Duodenal mucosa (tissue), 2 donors: Measurements from ENCODE around the gene SH3BP4.

Experiments
- H3K27ac ChIP-seq: one replicate; pipeline ENCODE4 v1.7.0; 2013; ENCODE audit warnings: low read depth, low read length
- H3K27me3 ChIP-seq, 2 donors: one replicate each; pipeline ENCODE4 v1.7.0; 2013; ENCODE audit warnings: low read length in 2 of 2, control low read depth in 1 of 2; ENCODE audit not compliant: insufficient read depth in 2 of 2, control insufficient read depth in 1 of 2
- H3K36me3 ChIP-seq, 2 donors: one replicate each; pipeline ENCODE4 v1.7.0; 2013; ENCODE audit warnings: low read length in 2 of 2, control low read depth in 1 of 2; ENCODE audit not compliant: insufficient read depth in 2 of 2, control insufficient read depth in 1 of 2
- H3K4me1 ChIP-seq, 2 donors: one replicate each; pipeline ENCODE4 v1.7.0; 2013; ENCODE audit warnings: low read length in 2 of 2, control low read depth in 1 of 2; ENCODE audit not compliant: insufficient read depth in 2 of 2, control insufficient read depth in 1 of 2
- H3K4me3 ChIP-seq, 2 donors: one replicate each; pipeline ENCODE4 v1.7.0; 2013; ENCODE audit warnings: low read length in 2 of 2, low read depth in 1 of 2
- H3K9ac ChIP-seq, 2 donors: one replicate each; pipeline ENCODE4 v1.7.0; 2013; ENCODE audit warnings: low read length in 2 of 2, low read depth in 1 of 2
- H3K9me3 ChIP-seq, 2 donors: one replicate each; pipeline ENCODE4 v1.7.0; 2013; ENCODE audit warnings: low read length in 2 of 2, control low read depth in 1 of 2; ENCODE audit not compliant: control insufficient read depth in 1 of 2

SH3BP4 gene

DNA sequence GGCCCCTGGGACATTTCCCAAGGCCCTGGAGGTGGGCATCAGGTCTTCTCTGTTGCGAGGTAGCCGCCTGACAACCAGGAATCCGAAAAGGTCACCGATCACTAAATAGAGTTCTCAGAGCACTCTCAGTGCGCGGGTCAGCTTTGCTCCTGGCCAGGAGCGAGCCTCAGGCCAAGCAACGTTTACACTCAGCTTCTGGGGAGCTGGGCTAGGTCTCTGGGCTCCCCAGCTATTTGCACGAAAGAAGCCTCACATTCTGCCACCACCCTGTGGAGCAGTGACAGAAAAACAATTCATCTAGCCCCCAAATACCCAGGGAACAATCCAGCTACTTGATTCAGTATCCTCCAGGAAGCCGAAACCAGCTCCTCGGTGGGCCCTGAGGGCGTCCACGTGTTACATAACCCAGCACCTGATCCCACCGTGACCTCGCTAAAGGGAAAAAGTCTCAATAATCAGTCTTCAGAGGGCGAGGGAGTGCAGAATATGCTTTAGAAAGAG lies 3.3 kb downstream of the SH3BP4 start:
- Histone ChIP-seq H3K27ac (no peak overlapping the region), H3K9me3 (no peaks in the 10 kb centered on the region), H3K4me3 (peak overlapping the region; percentile 26 to 80), H3K4me1 (peaks cover 48 to 59% of the 10 kb centered on the region in 2 donors), H3K27me3 (peaks cover 9% of the 10 kb centered on the region in 2 donors), H3K9ac (peak overlapping the region; percentile 10 to 38), H3K36me3 (no peaks in the 10 kb centered on the region)

DNA sequence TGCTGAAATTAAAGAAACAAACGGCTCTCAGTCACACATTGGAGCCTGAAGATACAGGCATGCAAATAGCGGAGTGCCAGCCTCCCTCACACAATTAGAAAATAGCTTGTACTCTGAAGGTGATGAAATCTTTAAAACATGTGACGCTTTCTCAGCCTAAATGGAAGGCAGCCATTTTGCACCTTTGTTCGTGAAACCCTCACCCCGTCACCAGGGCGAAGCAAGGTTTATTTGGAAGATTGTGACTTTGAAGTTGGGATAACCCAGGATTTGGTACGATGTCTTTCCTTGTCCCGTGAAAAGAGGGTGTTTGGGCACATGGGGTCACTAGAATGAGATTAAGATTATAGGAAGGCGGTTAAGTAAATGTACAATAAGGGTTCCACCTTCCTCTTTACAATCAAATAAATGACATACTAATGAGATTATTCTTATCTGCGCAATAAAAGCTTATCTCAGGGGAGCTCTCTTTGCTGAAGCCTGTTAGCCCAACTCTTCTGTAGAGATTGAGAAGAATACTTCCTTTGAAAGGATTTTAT lies 4.2 kb downstream of the SH3BP4 start:
- H3K27ac ChIP-seq, result no peak overlapping the region
- H3K9ac ChIP-seq, result no peak overlapping the region
- H3K4me3 ChIP-seq, result no peak overlapping the region

DNA sequence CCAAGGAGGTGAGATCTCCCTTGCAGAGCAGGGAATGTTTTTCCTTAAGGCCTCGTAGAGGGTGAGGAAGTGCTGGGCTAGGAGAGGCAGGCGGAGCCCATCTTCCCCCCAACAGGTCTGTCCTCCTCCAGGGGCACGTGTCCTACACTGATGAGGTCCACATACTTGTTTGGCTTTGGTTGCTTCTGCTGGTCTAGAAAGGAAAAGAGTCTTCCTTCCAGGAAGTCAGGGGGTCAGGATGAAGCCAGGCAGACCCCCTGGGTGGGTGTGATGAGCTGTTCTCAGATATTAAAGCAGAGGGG lies 6.0 kb downstream of the SH3BP4 start:
- Histone ChIP-seq H3K27me3 (peaks cover 0 to 3% of the 10 kb centered on the region in 2 donors), H3K27ac (no peak overlapping the region), H3K4me1 (peaks cover 44 to 51% of the 10 kb centered on the region in 2 donors), H3K36me3 (no peaks in the 10 kb centered on the region), H3K9ac (no peak overlapping the region), H3K9me3 (no peaks in the 10 kb centered on the region), H3K4me3 (no peak overlapping the region)

More for the DNA sequence above, 4.2 kb downstream of the SH3BP4 start:
- no peaks in the 10 kb centered on the region for H3K9me3 ChIP-seq
- peaks cover 45 to 53% of the 10 kb centered on the region in 2 donors for H3K4me1 ChIP-seq
- no peaks in the 10 kb centered on the region for H3K36me3 ChIP-seq
- H3K27me3 ChIP-seq, result peaks cover under 1 to 3% of the 10 kb centered on the region in 2 donors

DNA sequence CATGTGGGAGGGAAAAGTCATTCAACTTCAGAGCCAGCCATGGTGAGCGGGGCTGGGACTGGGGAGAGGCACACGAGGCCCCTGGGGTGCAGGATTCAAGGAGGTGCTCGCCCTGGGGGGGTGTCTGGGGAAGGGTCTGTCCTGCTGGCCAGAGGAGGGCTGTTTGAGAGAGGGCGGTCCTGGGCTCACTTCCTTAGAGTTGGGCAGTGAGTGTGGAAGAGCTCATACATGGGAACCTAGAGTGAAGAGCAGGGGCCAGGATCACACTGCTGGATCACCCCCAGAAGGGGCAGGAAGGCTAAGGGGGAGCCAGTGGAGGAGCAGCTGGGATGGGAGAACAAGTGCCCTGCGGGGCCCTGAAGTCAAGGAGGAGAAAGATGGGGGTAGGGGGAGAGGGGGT lies 6.5 kb downstream of the SH3BP4 start:
- Histone ChIP-seq H3K36me3 (no peaks in the 10 kb centered on the region), H3K27me3 (peaks cover 0 to 3% of the 10 kb centered on the region in 2 donors), H3K9me3 (no peaks in the 10 kb centered on the region), H3K4me1 (peaks cover 40 to 46% of the 10 kb centered on the region in 2 donors), H3K4me3 (no peak overlapping the region), H3K27ac (no peak overlapping the region), H3K9ac (no peak overlapping the region)

DNA sequence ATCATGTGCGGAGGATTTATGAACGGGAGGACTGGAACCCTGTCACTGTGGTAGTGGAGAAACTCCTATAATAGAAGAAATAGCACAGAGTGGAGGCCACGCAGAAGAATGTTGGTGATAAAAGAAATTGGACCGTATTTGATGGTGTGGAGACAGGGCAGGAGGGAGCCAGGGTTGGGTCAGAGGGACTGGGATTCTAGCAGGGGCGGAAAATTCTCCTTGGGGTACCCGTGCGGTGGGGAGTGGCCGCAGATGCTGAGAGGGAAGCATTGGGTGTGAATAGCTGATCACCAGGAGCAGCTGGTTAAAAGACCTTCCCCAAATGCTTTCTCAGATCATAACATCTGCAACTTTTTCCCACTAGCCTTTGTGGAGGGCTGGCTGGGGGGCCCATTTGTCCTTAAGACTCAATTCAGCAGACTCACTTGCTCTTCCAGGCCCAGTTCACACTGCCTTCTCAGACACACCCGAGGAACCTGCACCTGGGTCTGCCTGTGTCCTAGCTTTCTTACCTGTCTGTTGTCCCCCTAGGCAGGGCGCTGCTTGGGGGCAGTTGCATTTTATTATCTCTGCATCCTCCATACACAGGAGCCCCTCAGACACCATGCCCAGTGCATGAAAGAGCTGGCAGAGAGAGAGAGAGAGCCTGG lies 7.1 kb downstream of the SH3BP4 start:
- H3K27me3 ChIP-seq, result peaks cover 0 to 3% of the 10 kb centered on the region in 2 donors
- H3K4me1 ChIP-seq, result peaks cover 39 to 40% of the 10 kb centered on the region in 2 donors
- no peak overlapping the region for H3K4me3 ChIP-seq
- H3K36me3 ChIP-seq, result no peaks in the 10 kb centered on the region
- no peak overlapping the region for H3K9ac ChIP-seq
- no peaks in the 10 kb centered on the region for H3K9me3 ChIP-seq
- H3K27ac ChIP-seq, result no peak overlapping the region

DNA sequence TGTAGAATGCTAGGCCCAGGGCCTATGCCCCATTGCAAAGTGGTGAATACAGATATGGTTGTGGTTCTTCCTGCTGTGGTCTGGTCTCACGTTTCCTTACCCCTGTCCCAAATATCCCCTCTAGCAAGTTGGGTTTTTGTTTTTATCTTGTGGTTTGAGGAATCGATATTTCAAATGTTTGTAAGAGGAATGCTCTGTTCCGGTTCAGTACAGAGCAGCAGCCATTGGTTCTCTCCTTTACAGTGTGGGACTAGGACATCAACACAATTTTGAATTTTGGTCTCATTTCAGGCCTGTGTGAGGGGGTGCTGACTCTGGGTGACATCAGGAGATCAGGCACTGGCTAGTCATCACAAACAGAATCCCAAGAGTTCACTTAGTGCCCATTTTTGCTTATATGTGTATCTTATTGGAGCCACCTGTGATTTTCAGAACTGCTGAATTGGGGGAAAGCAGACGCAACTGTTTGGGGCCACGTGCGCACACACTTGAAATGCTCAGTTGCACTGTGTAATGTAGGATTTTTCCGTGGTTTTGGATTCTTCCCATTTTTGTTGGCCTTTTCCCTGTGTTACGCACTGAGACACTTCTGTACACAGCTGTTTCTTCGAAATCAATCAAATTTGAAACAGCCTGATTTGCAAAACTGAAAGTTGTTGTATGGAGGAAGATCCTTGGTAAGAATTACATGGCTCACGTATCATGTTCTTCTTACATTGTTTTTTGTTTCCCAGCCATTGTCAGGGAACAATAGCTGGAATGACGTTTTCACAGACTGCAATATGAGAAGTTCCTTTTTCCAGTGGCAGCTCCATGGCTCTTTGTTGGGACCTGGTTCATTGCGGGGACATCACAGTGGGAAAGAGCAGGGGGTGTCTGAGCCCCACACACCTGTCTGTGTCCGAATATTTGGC lies 8.6 kb downstream of the SH3BP4 start:
- peaks cover 23 to 25% of the 10 kb centered on the region in 2 donors for H3K4me1 ChIP-seq
- no peak overlapping the region for H3K4me3 ChIP-seq
- H3K9ac ChIP-seq, result no peak overlapping the region
- no peaks in the 10 kb centered on the region for H3K9me3 ChIP-seq
- H3K27me3 ChIP-seq, result no peaks in the 10 kb centered on the region
- no peak overlapping the region for H3K27ac ChIP-seq
- H3K36me3 ChIP-seq, result no peaks in the 10 kb centered on the region

DNA sequence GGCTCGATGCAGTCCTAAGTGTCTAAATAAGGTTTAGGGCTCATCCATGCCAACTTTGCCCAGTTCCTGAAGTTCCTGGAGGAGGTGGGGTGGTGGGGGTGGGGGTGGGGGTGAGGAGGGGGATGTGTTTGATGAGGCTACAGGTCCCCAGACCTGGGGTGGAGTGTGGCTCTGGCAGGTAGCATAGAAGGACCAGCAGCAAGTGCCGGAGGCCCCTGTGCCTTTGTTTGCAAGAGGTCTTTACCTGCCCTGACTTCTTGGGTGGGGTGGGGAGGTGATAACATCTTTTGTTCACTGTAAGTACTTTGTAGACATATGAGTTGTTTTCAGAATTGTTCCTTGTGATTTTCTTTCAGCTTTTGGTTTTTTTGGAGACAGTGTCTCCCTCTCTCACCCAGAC lies 10.0 kb downstream of the SH3BP4 start:
- Histone ChIP-seq H3K27ac (no peak overlapping the region), H3K4me3 (no peak overlapping the region), H3K4me1 (peaks cover 12 to 16% of the 10 kb centered on the region in 2 donors), H3K9me3 (no peaks in the 10 kb centered on the region), H3K9ac (no peak overlapping the region), H3K27me3 (no peaks in the 10 kb centered on the region), H3K36me3 (no peaks in the 10 kb centered on the region)

DNA sequence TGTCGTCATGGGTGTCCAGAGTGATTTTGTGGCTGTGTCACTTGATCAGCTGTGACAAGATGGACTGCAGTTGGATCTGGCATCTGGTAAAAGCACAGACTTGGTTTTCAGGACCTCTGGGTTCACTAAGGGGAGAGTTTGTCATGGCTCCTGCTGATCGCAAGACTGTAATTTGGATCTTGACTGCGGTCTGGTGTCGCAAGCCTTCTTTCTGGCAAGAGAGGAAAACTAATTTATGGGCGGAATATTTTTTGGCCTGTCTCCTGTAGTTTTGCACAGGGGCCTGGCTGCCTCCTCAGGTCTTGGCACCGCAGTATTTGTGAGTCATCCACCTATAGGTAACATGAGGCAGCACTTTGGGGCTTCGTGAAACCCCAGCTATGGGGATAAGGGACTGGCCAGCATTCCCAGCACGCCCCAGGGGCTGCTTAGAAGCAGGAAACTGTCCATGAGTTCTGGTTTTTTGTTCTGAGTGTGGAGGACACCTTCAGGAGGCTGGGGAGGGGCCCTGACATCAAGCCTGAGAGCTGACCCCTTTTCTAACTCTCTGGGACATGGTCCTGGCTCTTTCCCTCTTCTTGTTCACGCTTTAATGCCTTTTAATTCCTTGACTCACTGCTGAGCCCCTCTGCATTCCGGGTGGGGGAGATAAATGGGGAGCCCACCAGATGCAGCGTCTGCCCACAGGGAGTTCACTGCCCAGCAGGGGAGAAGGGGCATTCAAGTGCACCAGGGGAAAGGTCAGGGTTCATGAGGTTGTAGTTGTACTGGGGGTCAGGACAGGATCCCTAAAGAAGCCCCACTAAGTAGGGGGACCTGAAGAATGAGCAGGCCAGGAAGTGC lies 12.2 kb downstream of the SH3BP4 start:
- no peak overlapping the region for H3K27ac ChIP-seq
- peaks cover 5 to 8% of the 10 kb centered on the region in 2 donors for H3K4me1 ChIP-seq
- H3K9ac ChIP-seq, result no peak overlapping the region

DNA sequence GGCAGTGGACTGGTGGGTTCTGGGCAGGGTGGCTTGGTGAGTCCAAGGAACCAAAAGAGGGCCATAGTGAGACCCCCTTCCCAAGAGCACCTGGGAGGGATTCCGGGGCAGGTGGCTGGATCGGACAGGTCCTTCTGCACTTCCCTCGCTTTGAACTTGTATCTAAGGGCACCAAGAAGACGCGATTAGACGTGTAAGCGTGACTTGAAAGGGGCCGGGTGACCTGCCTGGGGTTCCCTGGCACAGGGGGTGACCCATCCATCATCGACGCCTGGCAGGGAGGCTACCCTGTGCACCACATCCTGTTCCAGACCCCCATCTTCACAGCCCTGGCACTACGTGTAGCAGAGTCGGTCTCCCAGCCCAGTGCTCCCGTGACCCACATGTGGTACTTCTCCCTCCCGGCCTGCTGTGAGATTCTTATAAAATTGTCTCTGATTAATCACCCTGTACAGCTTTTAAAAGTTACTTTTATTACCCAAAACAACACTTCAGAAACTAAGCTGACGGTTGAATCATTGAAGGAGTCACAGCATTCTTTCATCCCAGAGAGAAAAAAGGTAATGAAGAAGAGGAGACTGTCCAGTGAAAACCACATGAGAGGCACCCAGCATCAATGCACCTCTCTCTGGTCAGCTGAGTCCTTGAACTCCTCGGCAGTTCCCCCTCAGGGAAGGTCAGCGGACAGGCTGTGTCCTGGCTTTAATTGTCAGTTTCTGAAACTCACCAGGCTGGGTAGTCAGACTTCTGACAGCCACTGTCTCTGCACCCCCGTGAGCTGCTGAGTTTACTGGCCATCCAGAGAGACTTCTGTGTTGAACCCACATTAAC lies 13.0 kb downstream of the SH3BP4 start:
- peaks cover 0 to 6% of the 10 kb centered on the region in 2 donors for H3K36me3 ChIP-seq
- H3K27ac ChIP-seq, result no peak overlapping the region
- H3K9ac ChIP-seq, result no peak overlapping the region
- H3K27me3 ChIP-seq, result no peaks in the 10 kb centered on the region
- no peaks in the 10 kb centered on the region for H3K9me3 ChIP-seq
- H3K4me3 ChIP-seq, result no peak overlapping the region
- H3K4me1 ChIP-seq, result peaks cover 9 to 13% of the 10 kb centered on the region in 2 donors

More for the DNA sequence above, 12.2 kb downstream of the SH3BP4 start:
- no peak overlapping the region for H3K4me3 ChIP-seq
- H3K36me3 ChIP-seq, result no peaks in the 10 kb centered on the region
- H3K9me3 ChIP-seq, result no peaks in the 10 kb centered on the region
- H3K27me3 ChIP-seq, result no peaks in the 10 kb centered on the region
